Spleen (tissue), 7 donors: ENCODE results near the gene MCM5.

ENCODE experiments used
- CTCF ChIP-seq, 11 experiments: fragments of 200-600 bp in 7 of 11; fragments of 450-650 bp in 4 of 11; sonication (generic) in 4 of 11; IDR thresholded peaks in 8 of 11; conservative IDR thresholded peaks in 3 of 11; 1 replicate in 7 of 11; 2 replicates in 4 of 11; pipeline versions ENCODE4 v1.4.0 to v1.8.0; 2016 to 2021; ENCODE audit warnings: antibody characterized with exemption in 11 of 11, inconsistent platforms in 4 of 11, mild to moderate bottlenecking in 1 of 11
- POLR2A ChIP-seq, 3 donors: fragments of 450-650 bp; IDR thresholded peaks; one replicate each; pipeline ENCODE4 v1.5.1; 2017; ENCODE audit warnings: antibody characterized with exemption in 3 of 3, mild to moderate bottlenecking in 1 of 3
- POLR2AphosphoS5 ChIP-seq, 3 donors: sonication (generic); formaldehyde crosslinking; IDR thresholded peaks; one replicate each; pipeline ENCODE4 v1.5.1; 2017; ENCODE audit warnings: antibody characterized with exemption in 3 of 3
- donor health status: DM: no; HTN: no; CAD: no; lungs with moderate emphysema.
- donor health status: DM: no; HTN: no; CAD: no.
- donor health status: DM: no; HTN: no; CAD: no.

DNA sequence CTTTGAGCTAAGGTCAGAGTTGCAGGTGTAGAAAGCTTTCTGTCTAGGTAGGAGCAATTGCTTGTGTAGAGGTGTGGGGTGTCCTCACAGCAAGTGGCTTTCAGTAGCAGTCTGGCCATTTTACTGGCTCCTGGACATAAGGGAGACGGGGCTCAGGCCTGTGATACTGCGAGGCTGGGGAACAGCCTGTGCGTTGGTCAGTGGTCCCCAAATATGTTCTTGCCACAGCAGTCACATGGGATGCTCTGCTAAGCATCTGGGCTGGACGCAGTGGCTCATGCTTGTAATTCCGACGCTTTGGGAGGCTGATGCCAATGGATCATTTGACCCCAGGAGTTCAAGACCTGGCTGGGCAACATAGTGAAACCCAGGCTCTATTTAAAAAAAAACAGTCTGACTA is 1.9 kb downstream of the MCM5 start:
- no peak for TF ChIP-seq CTCF (IDR thresholded peaks at IDR 0.05 in 8 of 11, conservative IDR thresholded peaks at IDR 0.05 in 3 of 11)
- TF ChIP-seq POLR2AphosphoS5 (IDR thresholded peaks at IDR 0.05), result no peak
- no peak for TF ChIP-seq POLR2A (IDR thresholded peaks at IDR 0.05)
